Measurements from ENCODE around the gene FANCB.

The FANCB gene

GRCh38 chrX:14872851-14873675 lies at the start of gene FANCB, which contains the start of gene MOSPD2:
FANCB (minus strand) TSS chrX:14873069; CDS start chrX:14865510, 7,559 bp downstream.
MOSPD2 (plus strand) TSS chrX:14873421; CDS start chrX:14873529, 108 bp downstream.
- peak; percentile 93 for DNase-seq

- no peak for DNase-seq
Observed at GRCh38 chrX:14922437-14922836, 49.6 kb upstream of the FANCB start.

GRCh38 chrX:14920196-14920595 lies 47.3 kb upstream of the FANCB start:
- no peak for DNase-seq

- no peak for DNase-seq
Observed at GRCh38 chrX:14919407-14919806, 46.5 kb upstream of the FANCB start.

- no peak for DNase-seq
Observed at GRCh38 chrX:14916017-14916674, 43.3 kb upstream of the FANCB start.

GRCh38 chrX:14915596-14915995 lies 42.7 kb upstream of the FANCB start:
- DNase-seq = no peak

DNA sequence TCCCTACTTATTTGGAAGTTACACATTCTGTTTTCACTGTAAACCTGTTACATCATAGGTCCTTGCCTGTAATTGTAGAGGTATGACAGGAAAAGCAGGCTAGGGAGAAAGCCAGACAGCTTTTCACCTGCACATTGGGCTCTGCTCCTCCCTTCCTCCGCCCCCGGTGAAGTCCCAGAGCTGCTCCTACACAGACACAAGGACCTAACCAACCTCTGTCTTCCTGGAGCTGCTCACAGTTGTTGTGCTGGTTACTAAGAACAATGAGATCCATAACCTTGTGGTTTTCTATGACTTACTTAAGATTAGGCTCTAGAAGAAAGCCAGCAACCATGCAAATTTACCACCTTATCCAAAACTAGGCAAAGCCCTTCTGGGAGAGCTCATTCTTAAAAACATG lies 40.4 kb upstream of the FANCB start:
- DNase-seq = no peak

DNA sequence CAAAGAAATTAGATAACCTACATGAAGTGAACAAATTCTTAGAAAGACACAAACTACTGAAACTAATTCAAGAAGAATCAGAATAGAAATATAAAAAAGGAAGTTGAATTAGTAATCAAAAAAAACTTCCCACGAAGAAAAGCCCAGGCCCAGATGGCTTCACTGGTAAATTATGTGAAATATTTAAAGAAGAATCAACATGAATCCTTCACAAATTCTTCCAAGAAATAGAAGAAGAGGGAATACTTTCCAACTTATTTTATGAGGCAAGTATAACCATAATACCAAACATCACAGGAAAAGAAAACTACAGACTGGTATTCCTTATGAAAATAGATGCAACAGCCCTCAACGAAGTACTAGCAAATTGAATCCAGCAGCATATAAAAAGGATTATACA lies 31.0 kb upstream of the FANCB start:
- no peak for DNase-seq

DNA sequence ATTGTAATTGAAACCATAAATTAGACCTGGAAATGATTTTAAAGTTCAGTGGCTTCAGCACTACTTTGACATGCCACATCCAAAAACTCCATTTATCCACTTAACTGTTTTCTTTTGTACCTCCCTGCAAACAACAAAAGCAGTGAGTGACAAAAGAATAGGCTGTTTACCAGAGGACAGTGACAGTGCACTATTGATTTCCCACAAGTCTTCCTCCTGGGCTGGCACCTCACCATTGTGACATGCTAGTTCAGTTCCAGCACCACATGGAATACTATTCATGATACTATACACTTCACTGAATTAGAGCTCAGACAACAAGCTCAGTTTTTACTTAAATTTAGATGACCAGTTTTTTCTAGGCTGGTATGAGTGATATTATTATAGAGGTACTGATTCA lies 29.7 kb upstream of the FANCB start:
- DNase-seq = peak; percentile 3

GRCh38 chrX:14899607-14900006 lies 26.7 kb upstream of the FANCB start:
- DNase-seq = no peak

- no peak for DNase-seq
Observed at GRCh38 chrX:14897042-14897441, 24.2 kb upstream of the FANCB start.

DNA sequence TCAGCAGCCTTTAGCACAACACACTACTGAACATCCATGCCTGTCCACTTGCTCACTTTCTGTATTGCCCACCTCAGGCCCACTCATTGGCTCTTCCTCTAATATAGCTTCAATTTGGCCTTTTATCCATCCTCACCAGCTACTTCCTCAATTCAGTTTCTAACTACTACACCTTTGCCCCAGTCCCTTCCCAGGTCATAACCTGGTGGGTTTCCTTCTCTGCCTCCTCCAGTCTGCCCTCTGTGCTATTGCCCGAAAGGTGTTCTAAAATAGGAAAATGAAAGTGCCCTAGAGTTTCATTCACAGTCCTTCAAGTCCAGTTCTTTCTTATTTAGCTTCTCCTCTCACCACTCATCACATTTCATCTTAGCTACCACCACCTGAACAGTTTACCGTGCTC lies 23.4 kb upstream of the FANCB start:
- DNase-seq = no peak

DNA sequence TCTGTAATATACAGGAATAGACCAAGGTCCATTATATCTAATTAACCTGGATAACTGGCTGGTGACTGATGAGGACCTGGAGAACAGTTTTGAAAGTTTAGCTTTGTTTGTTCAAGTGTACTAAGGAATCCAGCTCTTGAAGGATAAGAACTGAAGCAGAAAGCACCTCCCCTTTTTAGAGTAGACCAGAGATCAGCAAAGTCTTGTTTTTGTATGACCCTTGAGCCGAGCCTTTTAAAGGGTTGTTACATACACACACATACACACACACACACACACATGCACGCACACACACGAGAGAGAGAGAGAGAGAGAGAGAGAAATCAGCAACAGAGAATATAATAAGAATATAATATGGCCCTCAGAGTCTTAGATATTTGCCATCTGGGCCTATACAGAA lies 13.4 kb upstream of the FANCB start:
- no peak for DNase-seq

GRCh38 chrX:14884714-14885113 lies 11.8 kb upstream of the FANCB start:
- DNase-seq = no peak

GRCh38 chrX:14883826-14884225 lies 11.0 kb upstream of the FANCB start:
- DNase-seq = no peak

DNA sequence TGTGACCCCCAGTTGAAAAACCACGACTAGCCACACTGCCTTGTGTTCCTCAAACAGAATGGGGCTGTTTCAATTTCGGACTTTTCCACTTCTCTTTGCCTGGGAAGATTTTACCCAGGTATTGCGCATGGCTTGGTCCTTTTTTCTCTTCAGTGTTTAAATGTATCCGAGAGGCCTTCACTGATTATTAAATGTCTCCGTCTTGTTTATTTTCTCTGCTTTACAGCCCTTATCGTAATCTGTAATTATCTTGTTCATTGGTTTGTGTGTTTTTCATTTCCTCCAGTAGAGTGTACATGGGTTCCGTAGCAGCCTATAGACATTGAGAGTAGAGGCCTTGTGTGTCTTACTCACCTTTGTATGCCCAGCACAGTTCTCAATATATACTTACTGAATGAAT lies 2.8 kb upstream of the FANCB start:
- no peak for DNase-seq

DNA sequence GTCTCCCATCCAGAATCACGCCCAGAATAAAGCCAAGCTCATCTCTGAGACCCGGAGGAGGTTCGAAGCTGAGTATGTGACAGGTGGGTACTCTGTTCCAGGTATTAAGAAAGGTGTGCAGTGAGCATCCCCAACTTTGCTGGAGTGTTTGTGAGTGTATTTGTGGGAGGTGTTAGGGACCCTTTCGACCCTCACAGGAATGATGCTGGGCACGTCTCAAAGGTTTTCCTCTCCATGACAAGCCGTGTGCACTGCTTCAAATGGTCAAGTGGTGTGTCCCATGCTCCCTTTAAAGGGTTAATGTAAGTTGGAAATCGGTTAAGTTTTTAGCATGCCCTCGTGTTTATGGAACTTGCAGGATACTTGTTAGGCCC lies 794 bp upstream of the FANCB start:
- no peak for DNase-seq

- DNase-seq = no peak
Observed at GRCh38 chrX:14872355-14872754, 514 bp downstream of the FANCB start.

DNA sequence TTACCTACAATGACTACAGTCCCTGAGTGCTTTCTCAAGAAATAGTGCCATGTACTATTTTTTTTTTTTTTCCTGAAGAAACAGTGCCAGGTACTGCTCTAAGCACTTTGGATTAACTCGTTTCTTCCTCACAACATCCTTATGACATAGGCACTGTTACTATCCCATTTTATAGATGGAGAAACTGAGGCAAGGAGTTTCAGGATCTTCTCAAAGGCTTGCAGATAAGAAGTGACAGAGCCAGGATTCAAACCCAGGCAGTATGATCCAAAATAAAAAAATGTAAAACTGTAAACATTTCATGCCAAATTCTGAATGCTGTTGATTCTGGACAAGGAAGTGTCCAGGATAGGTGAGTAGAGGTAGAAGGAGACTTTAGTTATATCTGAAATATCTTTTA lies 1.1 kb downstream of the FANCB start:
- no peak for DNase-seq

DNA sequence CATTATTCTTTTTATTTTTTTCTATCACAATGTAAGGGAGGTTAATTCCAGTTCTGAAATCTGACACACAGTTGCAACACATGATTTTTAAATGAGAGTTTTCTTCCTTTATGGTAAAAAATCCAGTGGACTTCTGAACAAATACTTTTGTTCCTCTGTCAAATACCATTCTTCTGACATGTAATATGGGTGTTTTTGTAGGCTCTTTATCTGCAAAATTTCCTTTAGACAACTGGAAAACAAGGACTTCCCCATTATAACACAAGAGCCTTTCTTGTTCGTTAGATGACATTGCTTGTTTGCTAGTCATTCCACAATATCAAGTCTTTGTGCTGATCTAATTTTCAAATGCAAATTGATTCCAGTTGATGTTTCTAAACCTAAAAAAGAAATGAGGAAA lies 7.7 kb downstream of the FANCB start:
- no peak for DNase-seq

DNA sequence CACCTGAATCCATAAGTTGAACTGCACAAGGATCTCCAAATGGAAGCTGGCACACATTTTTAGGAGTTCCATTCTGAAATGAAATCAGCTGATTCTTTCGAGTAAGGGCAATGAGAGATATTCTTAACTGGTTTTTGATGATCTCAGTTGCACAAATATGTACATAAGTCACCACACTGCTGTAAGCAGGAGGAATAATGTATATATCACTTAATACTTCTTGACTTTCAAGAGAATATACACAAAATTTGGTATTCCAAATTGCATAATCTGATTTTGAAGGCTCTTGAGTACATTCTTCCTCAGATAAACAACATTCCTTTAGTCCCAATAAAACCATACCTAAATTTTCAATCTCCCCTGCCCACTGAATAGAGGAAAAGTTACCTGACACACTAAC lies 8.2 kb downstream of the FANCB start:
- DNase-seq = no peak

- DNase-seq = no peak
Observed at GRCh38 chrX:14851526-14851925, 21.3 kb downstream of the FANCB start.

DNA sequence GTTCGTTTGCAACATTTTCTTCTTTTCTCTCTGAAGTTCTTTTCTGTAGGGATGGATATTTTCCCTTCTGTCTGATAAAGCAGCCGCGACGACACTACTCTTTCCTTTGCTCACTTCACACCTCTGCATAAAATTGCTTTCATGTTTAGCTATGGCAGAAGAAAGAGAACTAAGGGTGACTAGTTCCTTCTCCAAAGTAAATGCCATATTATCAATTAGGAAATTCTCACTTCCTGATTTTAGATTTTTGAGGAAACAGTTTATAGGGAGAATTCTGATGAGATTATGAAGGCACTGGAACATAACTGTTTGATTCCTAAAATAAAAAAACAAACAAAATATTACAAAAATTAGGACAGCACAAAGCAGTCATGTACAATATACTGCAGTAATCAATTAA lies 29.2 kb downstream of the FANCB start:
- no peak for DNase-seq

DNA sequence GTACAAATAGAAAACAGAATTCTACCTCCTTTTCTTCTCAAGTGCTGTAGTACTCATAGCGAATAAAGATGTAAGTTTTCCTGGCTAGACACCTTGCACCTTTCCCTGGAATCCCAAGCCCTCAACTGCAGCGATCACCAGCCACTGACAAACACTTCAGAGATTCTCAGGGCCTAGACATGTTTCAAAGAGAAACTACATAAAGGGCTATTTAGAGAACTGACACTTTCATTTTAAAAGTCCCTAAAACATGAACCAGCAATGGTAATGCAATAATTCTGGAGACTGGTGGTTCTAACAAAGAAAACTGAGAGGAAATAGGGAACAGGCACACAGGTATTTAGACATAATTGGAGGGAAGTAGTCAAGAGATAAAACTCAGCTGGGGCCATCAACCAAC lies 35.7 kb downstream of the FANCB start:
- DNase-seq = no peak

DNA sequence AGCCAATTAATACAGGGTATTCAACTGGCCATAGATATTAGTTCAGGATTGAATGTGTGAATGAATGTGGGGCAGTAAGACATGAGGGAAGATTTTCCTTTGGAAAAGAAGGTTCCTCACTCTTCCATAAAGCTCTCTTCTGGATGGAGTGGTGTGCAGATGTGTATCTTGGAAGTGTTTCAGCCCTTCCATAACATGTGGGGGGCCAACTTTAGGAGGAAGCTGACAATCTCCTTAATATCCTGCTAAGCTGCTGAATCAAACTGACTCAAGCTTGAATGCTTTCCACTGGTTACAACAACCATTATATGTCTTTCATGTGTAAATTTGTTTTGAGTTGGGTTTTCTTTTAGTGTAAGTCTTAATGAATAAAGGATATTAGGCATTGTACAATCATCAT lies 40.3 kb downstream of the FANCB start:
- no peak for DNase-seq

All from COR-L47 (cell line).